Tibial artery (tissue), 4 donors: Measurements from ENCODE around the gene ATP6AP2.

Experiments
- DNase-seq, 2 donors: peaks; one replicate each; pipeline ENCODE4 v3.0.0-alpha.2; 2019
- H3K27ac ChIP-seq, 2 donors: fragments of 200-600 bp; sonication (generic) in 1 of 2; 1 replicate in 1 of 2; 2 replicates in 1 of 2; pipeline ENCODE4 v1.5.1; 2018 to 2019; ENCODE audit warnings: mild to moderate bottlenecking in 1 of 2
- H3K27me3 ChIP-seq, 2 donors: fragments of 200-600 bp; sonication (generic) in 1 of 2; one replicate each; pipeline versions ENCODE4 v1.5.1 to v1.6.0; 2016 to 2019
- H3K36me3 ChIP-seq, 3 donors: fragments of 200-600 bp; sonication (generic) in 2 of 3; one replicate each; pipeline ENCODE4 v1.5.1; 2016 to 2019; ENCODE audit warnings: mild to moderate bottlenecking in 2 of 3
- H3K4me1 ChIP-seq, 4 donors: fragments of 200-600 bp; sonication (generic) in 2 of 4; 1 replicate in 3 of 4; 2 replicates in 1 of 4; pipeline ENCODE4 v1.5.1; 2016 to 2019
- H3K4me3 ChIP-seq, 2 donors: fragments of 200-600 bp; sonication (generic) in 1 of 2; 1 replicate in 1 of 2; 2 replicates in 1 of 2; pipeline ENCODE4 v1.5.1; 2018 to 2019; ENCODE audit warnings: mild to moderate bottlenecking in 2 of 2
- H3K9me3 ChIP-seq, 3 donors: fragments of 200-600 bp; sonication (generic) in 1 of 3; one replicate each; pipeline ENCODE4 v1.5.1; 2016 to 2019
- intact Hi-C: fragments of 100-400 bp; cut with DNase I; formaldehyde crosslinking; loops from one replicate; pipeline ENCODE4 v1.15.0; 2023; ENCODE audit warnings: low total_unique reads
- TF ChIP-seq, protein P1 (sequence below), 2 experiments: fragments of 200-600 bp in 1 of 2; fragments of 450-650 bp in 1 of 2; IDR thresholded peaks; one replicate each; pipeline ENCODE4 v1.5.1; 2017 to 2019; ENCODE audit warnings: antibody characterized with exemption in 2 of 2, mild to moderate bottlenecking in 1 of 2, moderate library complexity in 1 of 2

ATP6AP2 gene

GRCh38 chrX:40644176-40644575 is 63.4 kb downstream of the ATP6AP2 start:
- H3K9me3 ChIP-seq, result no peaks in the 10 kb centered on the region
- intact Hi-C loops, result no loop called here
- no peak for DNase-seq
- TF ChIP-seq, protein P1, sequence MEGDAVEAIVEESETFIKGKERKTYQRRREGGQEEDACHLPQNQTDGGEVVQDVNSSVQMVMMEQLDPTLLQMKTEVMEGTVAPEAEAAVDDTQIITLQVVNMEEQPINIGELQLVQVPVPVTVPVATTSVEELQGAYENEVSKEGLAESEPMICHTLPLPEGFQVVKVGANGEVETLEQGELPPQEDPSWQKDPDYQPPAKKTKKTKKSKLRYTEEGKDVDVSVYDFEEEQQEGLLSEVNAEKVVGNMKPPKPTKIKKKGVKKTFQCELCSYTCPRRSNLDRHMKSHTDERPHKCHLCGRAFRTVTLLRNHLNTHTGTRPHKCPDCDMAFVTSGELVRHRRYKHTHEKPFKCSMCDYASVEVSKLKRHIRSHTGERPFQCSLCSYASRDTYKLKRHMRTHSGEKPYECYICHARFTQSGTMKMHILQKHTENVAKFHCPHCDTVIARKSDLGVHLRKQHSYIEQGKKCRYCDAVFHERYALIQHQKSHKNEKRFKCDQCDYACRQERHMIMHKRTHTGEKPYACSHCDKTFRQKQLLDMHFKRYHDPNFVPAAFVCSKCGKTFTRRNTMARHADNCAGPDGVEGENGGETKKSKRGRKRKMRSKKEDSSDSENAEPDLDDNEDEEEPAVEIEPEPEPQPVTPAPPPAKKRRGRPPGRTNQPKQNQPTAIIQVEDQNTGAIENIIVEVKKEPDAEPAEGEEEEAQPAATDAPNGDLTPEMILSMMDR (IDR thresholded peaks at IDR 0.05), result no peak
- no peaks in the 10 kb centered on the region for H3K27me3 ChIP-seq
- H3K4me3 ChIP-seq, result peak overlapping the region; percentile 38 to 47
- peak overlapping the region; percentile 50 to 73 for H3K27ac ChIP-seq
- peaks cover 0 to 47% (median 16%) of the 10 kb centered on the region in 4 donors for H3K4me1 ChIP-seq
- peaks cover 0 to 8% (median 0%) of the 10 kb centered on the region in 3 donors for H3K36me3 ChIP-seq

DNA sequence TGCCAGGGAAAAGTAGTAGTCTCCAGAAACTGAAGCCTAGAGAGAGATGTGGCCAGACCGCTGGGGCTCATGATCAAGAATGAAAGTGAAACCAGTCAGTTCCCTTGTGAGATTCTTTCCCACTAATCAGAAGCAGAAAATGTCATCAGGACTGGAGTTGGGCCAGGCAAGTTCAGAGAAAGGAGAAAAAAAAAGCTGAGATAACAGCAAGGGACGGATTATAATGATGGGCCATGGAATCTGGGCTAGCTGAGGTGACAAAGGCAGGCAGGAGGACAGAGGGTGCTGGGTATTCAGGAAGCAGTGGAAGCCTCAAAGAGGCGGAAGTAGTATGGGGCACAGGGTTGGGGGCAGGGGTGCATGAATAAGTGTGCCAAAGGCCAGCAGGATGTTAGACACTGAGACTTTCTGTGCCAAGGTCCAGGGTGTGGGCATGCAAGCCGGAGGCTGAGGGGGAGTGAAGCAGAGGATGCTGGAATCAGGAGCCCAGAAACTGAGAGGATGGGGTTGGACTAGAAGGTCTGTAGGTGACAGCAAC is 64.1 kb downstream of the ATP6AP2 start:
- TF ChIP-seq, protein P1 (IDR thresholded peaks at IDR 0.05), result no peak
- no peaks in the 10 kb centered on the region for H3K27me3 ChIP-seq
- H3K27ac ChIP-seq, result peak overlapping the region; percentile 50 to 73
- peak overlapping the region; percentile 38 to 47 for H3K4me3 ChIP-seq
- intact Hi-C loops, result no loop called here
- H3K36me3 ChIP-seq, result peaks cover 0 to 3% (median 0%) of the 10 kb centered on the region in 3 donors
- H3K9me3 ChIP-seq, result no peaks in the 10 kb centered on the region
- peak; percentile 56 to 71 for DNase-seq
- peaks cover 0 to 47% (median 16%) of the 10 kb centered on the region in 4 donors for H3K4me1 ChIP-seq

GRCh38 chrX:40646489-40647306 is 65.9 kb downstream of the ATP6AP2 start:
- intact Hi-C loops, result no loop called here
- Histone ChIP-seq H3K27ac (peak overlapping the region; percentile 87 to 89), H3K36me3 (no peaks in the 10 kb centered on the region), H3K4me3 (peak overlapping the region; percentile 95), H3K4me1 (peaks cover 0 to 44% (median 16%) of the 10 kb centered on the region in 4 donors), H3K9me3 (no peaks in the 10 kb centered on the region), H3K27me3 (no peaks in the 10 kb centered on the region)
- TF ChIP-seq, protein P1 (IDR thresholded peaks at IDR 0.05), result no peak
- peak; percentile 22 to 74 for DNase-seq

- peak within 1 kb of the TSS; percentile 87 to 89 for H3K27ac ChIP-seq
- no peaks in the 10 kb centered on the region for H3K27me3 ChIP-seq
- peak within 1 kb of the TSS; percentile 95 for H3K4me3 ChIP-seq
- H3K9me3 ChIP-seq, result no peaks in the 10 kb centered on the region
- DNase-seq, result peak; percentile 86 to 95
- intact Hi-C loops, result no loop called here
- TF ChIP-seq, protein P1 (IDR thresholded peaks at IDR 0.05), result no peak
- H3K36me3 ChIP-seq, result no peaks in the 10 kb centered on the region
- H3K4me1 ChIP-seq, result peaks cover 0 to 36% (median 16%) of the 10 kb centered on the region in 4 donors
Observed at GRCh38 chrX:40647307-40648197, 66.8 kb downstream of the ATP6AP2 start, which contains the start of gene CXorf38. TSS of gene CXorf38 (minus strand) at chrX:40647561. CDS start at chrX:40647520, 41 bp downstream.

GRCh38 chrX:40651620-40652223 is 71.0 kb downstream of the ATP6AP2 start:
- Histone ChIP-seq H3K27me3 (no peaks in the 10 kb centered on the region), H3K36me3 (peaks cover 0 to 4% (median 0%) of the 10 kb centered on the region in 3 donors), H3K4me1 (peaks cover 0 to 12% (median 5%) of the 10 kb centered on the region in 4 donors), H3K4me3 (no peak overlapping the region), H3K9me3 (no peaks in the 10 kb centered on the region), H3K27ac (no peak overlapping the region)
- intact Hi-C loops, result loop anchor here (2.0 kb wide), 1 partner anchor 141 kb away; no protein-coding TSS in a partner anchor
- TF ChIP-seq, protein P1 (IDR thresholded peaks at IDR 0.05), result peak; percentile 52 to 73
- peak in 1 of 2 donors; percentile 63 for DNase-seq
